Right renal pelvis (tissue), 4 donors: ENCODE measurements around the gene TTC14. TPM values are rescaled to one million over a fixed set of nuclear protein-coding genes. Genes with fewer than 3 reads are reported as not detected.

ENCODE experiments used
- DNase-seq, 4 donors: peaks; one replicate each; pipeline ENCODE4 v3.0.0-alpha.2; 2013; ENCODE audit warnings: low read depth in 4 of 4, low spot score in 3 of 4, missing footprints in 1 of 4
- polyA plus RNA-seq, 4 donors: library from polyadenylated mRNA; unstranded; fragments of 120-200 nt; gene quantifications; one replicate each; pipeline ENCODE4 v1.2.1, GENCODE V29; 2013; ENCODE audit not compliant: insufficient read length in 4 of 4

The TTC14 gene
- polyA plus RNA-seq, 4 donors, result 114 to 121 (median 118) TPM

DNA sequence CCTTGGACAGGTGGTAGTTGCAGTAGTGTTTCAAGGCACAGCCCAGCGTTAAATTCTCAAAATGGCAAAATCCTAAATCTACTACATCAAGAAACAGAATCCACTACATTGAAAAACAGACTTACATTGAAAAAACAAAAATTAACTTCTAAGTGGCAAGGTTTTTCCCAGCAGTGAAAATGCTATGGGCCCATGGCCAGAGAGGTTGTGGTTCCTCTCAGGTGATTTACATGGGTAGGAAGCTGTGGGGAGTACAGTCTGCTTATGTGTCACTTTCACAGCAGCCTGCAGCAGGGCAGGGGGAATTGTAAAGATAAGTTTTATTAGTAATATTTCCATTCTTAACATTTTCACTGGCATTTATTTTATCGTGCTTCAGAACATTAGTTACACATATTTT is 24.9 kb downstream of the TTC14 start:
- no peak for DNase-seq

- DNase-seq, result no peak
Measured at GRCh38 chr3:180630371-180630770, 28.4 kb downstream of the TTC14 start.

- DNase-seq, result no peak
Measured at GRCh38 chr3:180631317-180631716, 29.4 kb downstream of the TTC14 start.

GRCh38 chr3:180633722-180634121 is 31.8 kb downstream of the TTC14 start:
- no peak for DNase-seq

DNA sequence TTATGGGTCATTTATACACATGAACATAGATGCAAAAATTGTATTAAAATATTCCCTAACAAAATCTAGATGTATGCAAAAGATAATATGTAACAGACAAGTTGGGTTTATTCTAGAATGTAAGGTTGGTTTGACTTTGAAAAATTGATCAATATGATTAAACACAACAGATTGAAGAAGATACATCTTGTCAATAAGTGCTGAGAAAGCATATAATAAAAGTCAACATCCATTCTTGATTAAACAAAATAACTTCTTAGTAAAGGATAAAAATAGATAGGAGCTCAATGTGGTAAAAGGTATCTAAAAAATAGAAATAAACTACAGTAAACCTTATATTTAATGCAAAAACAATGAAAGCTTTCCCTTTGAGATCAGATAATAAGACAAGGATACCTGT is 39.0 kb downstream of the TTC14 start:
- DNase-seq, result no peak

- no peak for DNase-seq
Measured at GRCh38 chr3:180646187-180646790, 44.3 kb downstream of the TTC14 start.

DNA sequence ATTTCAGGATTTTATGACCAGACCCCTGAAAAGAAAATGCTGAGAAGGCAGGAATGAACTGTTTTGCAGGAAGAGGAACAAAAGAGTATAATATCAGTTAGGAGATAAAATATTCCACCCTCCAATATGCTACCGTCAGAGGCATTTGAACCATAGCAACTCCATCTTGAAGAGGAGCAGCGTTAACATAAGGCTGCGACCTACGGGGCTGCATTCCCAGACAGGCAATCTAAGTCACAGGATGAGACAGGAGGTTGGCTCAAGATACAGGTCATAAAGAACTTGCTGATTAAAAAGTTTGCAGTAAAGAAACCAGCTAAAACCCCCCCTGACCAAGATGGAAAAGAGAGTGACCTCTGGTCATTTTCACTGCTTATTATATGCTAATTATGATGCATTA is 54.4 kb downstream of the TTC14 start:
- no peak for DNase-seq

- no peak for DNase-seq
Measured at GRCh38 chr3:180657094-180657493, 55.1 kb downstream of the TTC14 start.

Other genes starting within 250 kb of the TTC14 start
- 1 to 10 TPM; 5.1 to 9.0 (median 6.6) TPM for gene CCDC39, start 77.3 kb downstream of the TTC14 start, polyA plus RNA-seq